ENCODE data around the gene NR2F1. TPM values are rescaled to one million over a fixed set of nuclear protein-coding genes. Genes with fewer than 3 reads are reported as not detected.

The NR2F1 gene
- total RNA-seq, 2 experiments from 2014 or later = not detected

DNA sequence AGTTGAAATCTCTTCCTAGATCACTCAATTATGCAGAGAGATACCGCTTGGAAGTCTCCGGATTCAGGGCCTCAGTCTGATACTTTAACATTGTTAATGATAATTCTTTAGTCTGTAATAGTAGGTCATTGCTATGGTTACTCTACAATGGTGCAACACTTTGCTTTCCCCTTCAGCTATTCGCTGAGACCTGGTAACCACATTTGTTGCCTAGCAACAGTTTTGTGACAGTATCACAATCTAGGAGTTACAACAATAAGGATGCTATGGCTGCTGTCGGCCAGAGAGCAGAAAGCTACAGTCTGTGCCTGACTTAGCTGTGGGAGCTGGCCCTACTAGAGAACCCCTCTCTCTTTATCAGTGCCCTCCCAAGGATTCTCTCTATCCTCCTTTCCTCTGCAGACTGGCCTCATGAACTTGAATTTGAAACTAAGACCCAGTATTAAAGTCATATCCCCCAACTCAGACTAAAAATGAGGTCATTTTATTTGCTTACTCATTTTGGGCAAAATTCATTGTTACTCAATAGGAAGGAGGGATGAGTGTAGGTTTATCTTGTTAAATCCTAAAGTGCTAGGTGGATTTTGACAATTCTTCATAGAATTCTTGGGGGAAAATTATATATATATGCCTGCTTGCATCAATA, 39.3 kb downstream of the NR2F1 start:
- peaks cover 29% of the 10 kb centered on the region for H3K27me3 Mint-ChIP-seq
- H3K4me3 Mint-ChIP-seq = no peak overlapping the region
- no peak overlapping the region for H3K27ac Mint-ChIP-seq
- H3K4me1 Mint-ChIP-seq = peaks cover 21% of the 10 kb centered on the region
- H3K36me3 Mint-ChIP-seq (ENCODE audit: low read depth) = peaks cover 4% of the 10 kb centered on the region
- H3K9me3 Mint-ChIP-seq = no peaks in the 10 kb centered on the region
- ChIA-PET POLR2A (no interaction called here), CTCF (interaction anchor here (0.9 to 2.8 kb wide), 4 partner anchors 8 to 178 kb away, joined by 3 to 21 read pairs (median 4); no protein-coding TSS in a partner anchor)
- no peak for DNase-seq

DNA sequence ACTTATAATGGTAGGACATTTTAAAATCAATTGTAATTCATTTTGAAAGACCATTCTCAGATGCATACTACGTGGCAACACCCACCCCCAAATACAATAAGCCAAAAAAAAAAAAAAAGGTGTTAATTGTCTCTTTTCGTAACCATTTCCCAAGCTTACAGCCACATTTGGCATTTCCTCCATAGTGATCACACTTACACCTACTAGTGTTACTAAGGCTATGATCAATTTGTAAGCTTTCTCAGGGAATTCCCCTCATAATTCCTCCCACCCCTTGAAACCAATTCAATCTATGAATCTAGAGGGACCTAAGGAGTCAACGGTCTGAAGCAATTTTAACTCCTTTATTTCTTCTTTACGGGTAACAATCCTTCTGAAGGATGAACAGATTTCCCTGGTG, 40.1 kb downstream of the NR2F1 start:
- no peak overlapping the region for H3K27ac Mint-ChIP-seq
- peaks cover 21% of the 10 kb centered on the region for H3K4me1 Mint-ChIP-seq
- no peaks in the 10 kb centered on the region for H3K9me3 Mint-ChIP-seq
- ChIA-PET CTCF (no interaction called here), POLR2A (no interaction called here)
- DNase-seq = no peak
- H3K4me3 Mint-ChIP-seq = no peak overlapping the region
- H3K27me3 Mint-ChIP-seq = peaks cover 29% of the 10 kb centered on the region
- H3K36me3 Mint-ChIP-seq (ENCODE audit: low read depth) = peaks cover 4% of the 10 kb centered on the region

DNA sequence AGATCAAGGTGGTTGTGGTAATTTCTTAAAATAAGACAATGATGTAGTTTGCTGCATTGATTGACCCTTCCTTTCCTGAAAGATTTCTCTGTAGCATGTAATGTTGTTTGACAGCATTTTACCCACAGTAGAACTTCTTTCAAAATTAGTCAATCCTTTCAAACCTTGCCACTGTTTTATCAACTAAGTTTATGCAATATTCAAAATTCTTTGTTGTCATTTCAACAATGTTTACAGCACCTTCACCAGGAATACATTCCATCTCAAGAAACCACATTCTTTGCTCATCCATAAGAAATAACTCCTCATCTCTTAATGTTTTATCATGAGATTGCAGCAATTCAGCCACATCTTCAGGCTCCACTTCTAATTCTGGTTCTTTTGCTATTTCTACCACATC, 43.8 kb downstream of the NR2F1 start:
- Mint-ChIP-seq H3K36me3 (ENCODE audit: low read depth) (no peaks in the 10 kb centered on the region), H3K4me1 (peaks cover 5% of the 10 kb centered on the region), H3K27ac (no peak overlapping the region), H3K9me3 (no peaks in the 10 kb centered on the region), H3K4me3 (no peak overlapping the region), H3K27me3 (peaks cover 12% of the 10 kb centered on the region)
- POLR2A ChIA-PET = no interaction called here
- CTCF ChIA-PET = no interaction called here
- no peak for DNase-seq

DNA sequence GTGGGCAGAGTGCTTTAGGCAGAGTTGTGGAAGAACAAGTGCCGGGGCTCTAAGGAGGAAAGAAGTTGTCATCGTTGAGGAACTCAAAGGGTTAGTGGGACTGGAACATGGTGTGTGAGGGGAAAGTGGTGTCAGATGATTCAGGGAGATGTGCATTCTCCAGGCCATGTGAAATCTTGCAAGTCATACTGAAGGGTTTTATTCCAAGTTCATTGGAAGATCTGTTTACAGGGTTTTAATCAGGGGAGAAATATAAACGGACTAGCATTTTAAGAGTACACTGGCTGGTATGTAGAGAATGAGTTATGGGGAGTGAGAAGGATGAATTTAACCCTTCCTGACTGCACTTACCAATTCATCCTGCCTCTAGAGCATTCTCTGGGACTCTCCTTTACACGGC, 49.3 kb downstream of the NR2F1 start:
- H3K4me3 Mint-ChIP-seq = no peak overlapping the region

DNA sequence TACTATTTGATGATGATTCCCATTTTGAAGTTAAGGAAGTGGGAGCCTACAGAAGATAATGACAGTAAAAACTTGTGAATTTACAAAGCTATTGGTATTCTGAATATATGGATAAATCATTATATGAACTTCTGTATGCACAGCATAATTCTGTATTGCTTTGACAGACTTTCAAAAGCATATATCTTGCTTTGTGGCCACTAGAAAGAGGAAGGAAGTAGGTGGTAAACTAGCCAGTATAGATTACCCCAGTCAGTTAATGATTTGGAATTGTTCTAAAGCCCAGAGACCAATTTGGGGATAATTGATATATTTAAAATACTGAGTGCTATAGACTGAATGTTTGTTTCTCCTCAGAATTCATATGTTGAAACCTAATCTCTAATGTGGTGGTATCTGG, 53.0 kb downstream of the NR2F1 start:
- no peak overlapping the region for H3K27ac Mint-ChIP-seq

More for the DNA sequence above, 49.3 kb downstream of the NR2F1 start:
- no peak for DNase-seq
- no peaks in the 10 kb centered on the region for H3K4me1 Mint-ChIP-seq
- no peaks in the 10 kb centered on the region for H3K36me3 Mint-ChIP-seq (ENCODE audit: low read depth)
- H3K27me3 Mint-ChIP-seq = no peaks in the 10 kb centered on the region
- H3K27ac Mint-ChIP-seq = no peak overlapping the region
- ChIA-PET CTCF (no interaction called here), POLR2A (no interaction called here)
- H3K9me3 Mint-ChIP-seq = no peaks in the 10 kb centered on the region

DNA sequence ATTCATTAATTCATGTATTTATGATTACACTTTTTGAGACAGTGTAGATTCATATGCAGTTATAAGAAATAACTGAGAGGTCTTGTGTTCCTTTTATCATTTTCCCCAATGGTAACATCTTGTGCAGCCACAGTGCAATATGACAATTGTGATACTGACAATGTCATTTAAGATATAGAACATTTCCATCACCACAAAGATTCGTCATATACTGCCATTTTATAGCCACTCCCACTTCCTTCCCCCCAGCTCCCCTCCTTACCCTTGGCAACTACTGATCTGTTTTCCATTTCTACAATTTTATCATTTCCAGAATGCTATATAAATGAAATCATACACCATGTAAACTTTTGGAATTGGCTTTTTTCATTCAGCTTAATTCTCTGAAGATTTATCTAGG, 53.8 kb downstream of the NR2F1 start:
- CTCF ChIA-PET = no interaction called here
- Mint-ChIP-seq H3K27me3 (no peaks in the 10 kb centered on the region), H3K4me1 (no peaks in the 10 kb centered on the region), H3K9me3 (no peaks in the 10 kb centered on the region), H3K27ac (no peak overlapping the region), H3K36me3 (ENCODE audit: low read depth) (no peaks in the 10 kb centered on the region), H3K4me3 (no peak overlapping the region)
- DNase-seq = no peak
- POLR2A ChIA-PET = no interaction called here

More for the DNA sequence above, 53.0 kb downstream of the NR2F1 start:
- Mint-ChIP-seq H3K9me3 (no peaks in the 10 kb centered on the region), H3K36me3 (ENCODE audit: low read depth) (no peaks in the 10 kb centered on the region), H3K4me3 (no peak overlapping the region), H3K4me1 (no peaks in the 10 kb centered on the region), H3K27me3 (no peaks in the 10 kb centered on the region)
- CTCF ChIA-PET = no interaction called here
- no peak for DNase-seq
- POLR2A ChIA-PET = no interaction called here

DNA sequence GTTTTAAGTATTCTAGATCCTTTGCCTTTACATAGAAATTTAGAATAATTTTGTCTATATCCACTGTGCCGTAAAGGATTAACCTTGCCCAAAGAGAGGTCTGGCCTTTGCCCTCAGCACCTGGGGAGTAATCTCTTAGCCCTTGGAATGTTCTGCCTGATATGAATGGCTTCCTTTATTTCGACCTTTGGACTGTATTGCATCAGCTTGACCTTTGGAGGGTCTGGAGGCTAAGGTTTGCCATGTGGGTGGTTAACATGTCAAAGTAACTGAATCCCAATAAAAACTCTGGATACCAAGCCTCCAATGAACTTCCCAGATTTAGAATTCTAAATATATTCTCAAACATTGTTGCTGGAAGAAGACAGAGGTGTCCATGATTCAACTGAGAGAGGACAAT, 54.7 kb downstream of the NR2F1 start:
- no peak for DNase-seq
- H3K36me3 Mint-ChIP-seq (ENCODE audit: low read depth) = no peaks in the 10 kb centered on the region
- no peaks in the 10 kb centered on the region for H3K9me3 Mint-ChIP-seq
- ChIA-PET CTCF (no interaction called here), POLR2A (no interaction called here)
- H3K4me3 Mint-ChIP-seq = no peak overlapping the region
- no peaks in the 10 kb centered on the region for H3K27me3 Mint-ChIP-seq
- no peak overlapping the region for H3K27ac Mint-ChIP-seq
- H3K4me1 Mint-ChIP-seq = no peaks in the 10 kb centered on the region

DNA sequence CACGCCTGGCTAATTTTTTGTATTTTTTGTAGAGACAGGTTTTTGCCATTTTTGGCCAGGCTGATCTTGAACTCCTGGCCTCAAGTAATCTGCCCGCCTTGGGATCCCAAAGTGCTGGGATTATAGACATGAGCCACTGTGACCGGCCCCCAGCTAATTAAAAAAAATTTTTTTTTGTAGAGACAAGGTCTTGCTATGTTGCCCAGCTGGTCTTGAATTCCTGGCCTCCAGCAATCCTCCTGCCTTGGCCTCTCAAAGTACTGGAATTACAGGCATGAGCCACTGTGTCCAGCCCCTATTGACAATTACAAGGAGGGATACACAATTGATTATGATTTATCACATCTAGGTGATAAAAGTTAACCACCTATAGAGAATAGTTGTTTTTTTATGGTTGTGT, 59.5 kb downstream of the NR2F1 start:
- no peak for DNase-seq
- no peak overlapping the region for H3K4me3 Mint-ChIP-seq
- H3K27ac Mint-ChIP-seq = no peak overlapping the region
- no peaks in the 10 kb centered on the region for H3K36me3 Mint-ChIP-seq (ENCODE audit: low read depth)
- H3K4me1 Mint-ChIP-seq = no peaks in the 10 kb centered on the region
- ChIA-PET POLR2A (no interaction called here), CTCF (no interaction called here)
- H3K9me3 Mint-ChIP-seq = no peaks in the 10 kb centered on the region
- H3K27me3 Mint-ChIP-seq = no peaks in the 10 kb centered on the region

Other genes starting within 250 kb of the NR2F1 start
- gene NR2F1-AS1, start 2.0 kb upstream of the NR2F1 start, total RNA-seq = not detected
- under 1 TPM; 0.68 to 0.71 TPM for gene POU5F2, start 158.4 kb downstream of the NR2F1 start, total RNA-seq